ENCODE data around the gene NVL.

Gene NVL

GRCh38 chr1:224267925-224268324 is 62.0 kb downstream of the NVL start:
- TF ChIP-seq CTCF (conservative IDR thresholded peaks at IDR 0.05; ENCODE audit: low read depth), result no peak
- POLR2A ChIA-PET (ENCODE audit: low non-redundant PET), result interaction anchor here (0.7 kb wide), 1 partner anchor 496 kb away, joined by 11 read pairs; no protein-coding TSS in a partner anchor
- no peak overlapping the region for H3K27ac ChIP-seq
- CTCF ChIA-PET, result interaction anchor here (0.5 kb wide), 1 partner anchor 99 kb away, joined by 6 read pairs; no protein-coding TSS in a partner anchor
- DNase-seq (ENCODE audit: low spot score), result no peak

GRCh38 chr1:224266915-224267856 is 62.8 kb downstream of the NVL start:
- H3K27ac ChIP-seq, result no peak overlapping the region
- no peak for TF ChIP-seq CTCF (conservative IDR thresholded peaks at IDR 0.05; ENCODE audit: low read depth)
- no peak for DNase-seq (ENCODE audit: low spot score)
- CTCF ChIA-PET, result interaction anchor here (0.5 kb wide), 1 partner anchor 100 kb away, joined by 6 read pairs; no protein-coding TSS in a partner anchor
- POLR2A ChIA-PET (ENCODE audit: low non-redundant PET), result interaction anchor here (0.7 kb wide), 1 partner anchor 496 kb away, joined by 11 read pairs; no protein-coding TSS in a partner anchor

- ChIA-PET CTCF (no interaction called here), POLR2A (ENCODE audit: low non-redundant PET) (no interaction called here)
- no peak for DNase-seq (ENCODE audit: low spot score)
- TF ChIP-seq CTCF (conservative IDR thresholded peaks at IDR 0.05; ENCODE audit: low read depth), result no peak
- no peak overlapping the region for H3K27ac ChIP-seq
These were observed 63.7 kb downstream of the NVL start for GRCh38 chr1:224266105-224266914.

GRCh38 chr1:224264321-224264720 is 65.7 kb downstream of the NVL start:
- no peak for DNase-seq (ENCODE audit: low spot score)
- ChIA-PET CTCF (interaction anchor here (0.6 kb wide), 1 partner anchor 934 kb away, joined by 3 read pairs; no protein-coding TSS in a partner anchor), POLR2A (ENCODE audit: low non-redundant PET) (interaction anchor here (0.5 kb wide), 1 partner anchor 21 kb away, joined by 3 read pairs; no protein-coding TSS in a partner anchor)
- TF ChIP-seq CTCF (conservative IDR thresholded peaks at IDR 0.05; ENCODE audit: low read depth), result no peak
- H3K27ac ChIP-seq, result no peak overlapping the region

GRCh38 chr1:224262373-224263054 is 67.5 kb downstream of the NVL start:
- CTCF ChIA-PET, result no interaction called here
- no peak for DNase-seq (ENCODE audit: low spot score)
- no peak overlapping the region for H3K27ac ChIP-seq
- POLR2A ChIA-PET (ENCODE audit: low non-redundant PET), result no interaction called here
- no peak for TF ChIP-seq CTCF (conservative IDR thresholded peaks at IDR 0.05; ENCODE audit: low read depth)

All from RWPE1 (cell line).